Neural crest cell (in vitro differentiated cells): ENCODE data around the gene GIGYF2. TPM values are rescaled to one million over a fixed set of nuclear protein-coding genes. Genes with fewer than 3 reads are reported as not detected.

Experiments
- DNase-seq: peaks from one replicate; pipeline ENCODE4 v3.0.0; 2021; ENCODE audit warnings: low read depth, mixed read lengths, low spot score
- H3K27ac Mint-ChIP-seq: one replicate; pipeline ENCODE4 v1.8.0; 2021; ENCODE audit warnings: mild to moderate bottlenecking, mixed read lengths; ENCODE audit not compliant: unreplicated experiment
- H3K27me3 Mint-ChIP-seq: 2 replicates; pipeline ENCODE4 v1.8.0; 2021; ENCODE audit warnings: low read depth, mild to moderate bottlenecking, mixed read lengths
- H3K36me3 Mint-ChIP-seq: 2 replicates; pipeline ENCODE4 v1.8.0; 2021; ENCODE audit warnings: low read depth, mild to moderate bottlenecking, mixed read lengths
- H3K4me1 Mint-ChIP-seq: 2 replicates; pipeline ENCODE4 v1.8.0; 2021; ENCODE audit warnings: mixed read lengths
- H3K4me3 Mint-ChIP-seq: one replicate; pipeline ENCODE4 v1.8.0; 2021; ENCODE audit warnings: mild to moderate bottlenecking, mixed read lengths
- H3K9me3 Mint-ChIP-seq: 2 replicates; pipeline ENCODE4 v1.8.0; 2021; ENCODE audit warnings: mixed read lengths
- CTCF ChIP-seq: fragments of 200-600 bp; sonication (generic); conservative IDR thresholded peaks from 2 replicates; pipeline ENCODE4 v1.5.0; 2021; ENCODE audit warnings: antibody characterized with exemption, mild to moderate bottlenecking
- total RNA-seq: library from RNA; stranded (reverse); gene quantifications from 2 replicates; pipeline ENCODE4 v1.2.1, GENCODE V29; 2021

The GIGYF2 gene
- total RNA-seq, 1 donor from 2014 or later: 70.3 TPM

- Mint-ChIP-seq H3K4me1 (peaks cover 8% of the 10 kb centered on the region), H3K27ac (no peak overlapping the region), H3K4me3 (no peak overlapping the region), H3K36me3 (peaks cover 8% of the 10 kb centered on the region), H3K27me3 (peaks cover 21% of the 10 kb centered on the region), H3K9me3 (peaks cover 17% of the 10 kb centered on the region)
- TF ChIP-seq CTCF: no peak
- no peak for DNase-seq
Observed at GRCh38 chr2:232908695-232909094, 211.6 kb downstream of the GIGYF2 start.

Other genes with a start within 250 kb of the GIGYF2 start
- gene ALPI, start 241.2 kb upstream of the GIGYF2 start, total RNA-seq: not detected in 2 replicates
- 42.9 and 43.9 TPM in 2 replicates for gene ECEL1, start 209.5 kb upstream of the GIGYF2 start, total RNA-seq
- gene PRSS56, start 176.9 kb upstream of the GIGYF2 start, total RNA-seq: 52.4 and 54.2 TPM in 2 replicates
- gene CHRND, start 171.2 kb upstream of the GIGYF2 start, total RNA-seq: 4.1 and 5.8 TPM in 2 replicates
- gene CHRNG, start 157.6 kb upstream of the GIGYF2 start, total RNA-seq: not detected in 2 replicates
- 11.8 and 12.8 TPM in 2 replicates for gene TIGD1, start 146.8 kb upstream of the GIGYF2 start, total RNA-seq
- 85.7 and 89.0 TPM in 2 replicates for gene EIF4E2, start 146.6 kb upstream of the GIGYF2 start, total RNA-seq
- gene EFHD1, start 63.7 kb upstream of the GIGYF2 start, total RNA-seq: 4.1 and 4.7 TPM in 2 replicates
- not detected in 2 replicates for gene KCNJ13, start 79.2 kb downstream of the GIGYF2 start, total RNA-seq
- 2.8 and 3.0 TPM in 2 replicates for gene SNORC, start 172.9 kb downstream of the GIGYF2 start, total RNA-seq